ENCODE data around the gene DCAF11.

The DCAF11 gene

DNA sequence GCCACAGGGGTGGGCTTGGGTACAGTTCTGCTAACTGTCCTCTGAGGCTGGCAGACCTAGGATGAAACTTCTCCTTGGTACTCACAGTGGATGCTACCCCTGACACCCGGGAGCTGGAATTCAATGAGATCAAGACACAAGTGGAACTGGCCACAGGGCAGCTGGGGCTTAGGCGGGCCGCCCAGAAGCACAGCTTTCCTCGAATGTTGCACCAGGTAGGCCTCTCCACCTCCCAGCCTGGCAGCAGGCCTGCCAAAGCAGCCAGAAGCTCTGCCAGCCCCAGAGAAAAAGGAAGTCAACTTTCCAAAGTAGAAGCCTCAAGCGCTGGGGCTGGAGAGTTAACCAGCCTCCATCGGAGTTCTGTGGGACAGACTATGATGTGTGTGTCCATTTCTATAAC, 2.6 kb downstream of the DCAF11 start:
- FAIRE-seq (no peak), DNase-seq (ENCODE audit: low spot score) (no peak)

DNA sequence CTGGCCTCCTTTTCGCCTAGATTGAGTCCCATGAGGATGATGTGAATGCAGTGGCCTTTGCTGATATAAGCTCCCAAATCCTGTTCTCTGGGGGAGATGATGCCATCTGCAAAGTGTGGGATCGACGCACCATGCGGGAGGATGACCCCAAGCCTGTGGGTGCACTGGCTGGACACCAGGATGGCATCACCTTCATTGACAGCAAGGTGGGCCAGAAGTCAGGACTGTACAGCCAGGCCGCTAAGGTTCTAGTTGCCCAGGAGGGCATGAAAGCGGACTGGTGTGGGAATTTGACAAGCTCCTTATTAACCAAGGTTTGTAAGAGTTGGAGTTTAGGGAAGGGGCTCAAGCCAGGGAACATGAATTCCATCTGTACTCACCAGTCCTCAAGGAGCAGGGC, 5.1 kb downstream of the DCAF11 start:
- no peak for FAIRE-seq
- no peak for DNase-seq (ENCODE audit: low spot score)

DNA sequence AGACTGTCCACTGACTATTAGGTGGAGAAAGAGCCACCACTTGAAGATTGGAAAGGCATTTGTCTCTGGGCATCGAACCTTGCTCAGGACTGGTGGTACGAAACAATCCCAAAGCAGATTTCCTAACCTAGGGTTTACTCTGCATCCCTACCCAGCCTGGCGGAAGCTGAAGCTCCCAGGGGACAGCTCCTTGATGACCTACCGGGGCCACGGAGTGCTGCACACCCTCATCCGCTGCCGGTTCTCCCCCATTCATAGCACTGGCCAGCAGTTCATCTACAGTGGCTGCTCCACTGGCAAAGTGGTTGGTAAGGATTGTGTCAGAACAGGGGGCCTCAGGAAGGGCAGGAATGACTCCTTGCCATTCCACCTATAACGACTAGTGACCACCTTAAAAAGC, 6.6 kb downstream of the DCAF11 start:
- DNase-seq (ENCODE audit: low spot score) (no peak), FAIRE-seq (no peak)

DNA sequence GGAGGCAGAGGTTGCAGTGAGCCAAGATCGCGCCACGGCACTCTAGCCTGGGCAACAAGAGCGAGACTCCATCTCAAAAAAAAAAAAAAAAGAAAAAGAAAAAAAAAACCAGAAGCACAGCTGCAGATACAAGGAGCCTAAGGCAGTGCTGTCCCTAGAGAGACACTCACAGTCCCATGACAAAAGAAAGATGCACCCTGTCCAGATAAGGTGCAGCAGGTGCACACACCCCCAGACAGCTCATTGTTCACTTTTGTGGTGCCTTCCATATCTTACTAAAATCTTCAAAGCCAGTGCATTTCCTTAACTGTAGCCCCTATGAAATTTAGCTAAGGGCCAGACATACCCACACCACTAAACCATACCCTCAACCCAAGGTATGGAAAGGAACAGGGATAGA, 7.8 kb downstream of the DCAF11 start:
- DNase-seq (ENCODE audit: low spot score) = no peak
- FAIRE-seq = no peak

DNA sequence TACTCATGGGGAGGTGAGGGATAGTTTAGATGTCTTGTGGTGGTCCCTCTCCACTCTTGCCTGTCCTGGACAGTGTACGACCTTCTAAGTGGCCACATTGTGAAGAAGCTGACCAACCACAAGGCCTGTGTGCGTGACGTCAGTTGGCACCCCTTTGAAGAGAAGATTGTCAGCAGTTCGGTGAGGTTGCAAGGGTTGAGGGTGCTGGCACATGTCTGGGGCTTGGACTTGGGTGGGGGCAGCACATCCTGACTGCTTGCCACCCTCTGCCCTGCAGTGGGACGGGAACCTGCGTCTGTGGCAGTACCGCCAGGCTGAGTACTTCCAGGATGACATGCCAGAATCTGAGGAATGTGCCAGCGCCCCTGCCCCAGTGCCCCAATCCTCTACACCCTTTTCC, 8.3 kb downstream of the DCAF11 start:
- no peak for DNase-seq (ENCODE audit: low spot score)
- FAIRE-seq = no peak

DNA sequence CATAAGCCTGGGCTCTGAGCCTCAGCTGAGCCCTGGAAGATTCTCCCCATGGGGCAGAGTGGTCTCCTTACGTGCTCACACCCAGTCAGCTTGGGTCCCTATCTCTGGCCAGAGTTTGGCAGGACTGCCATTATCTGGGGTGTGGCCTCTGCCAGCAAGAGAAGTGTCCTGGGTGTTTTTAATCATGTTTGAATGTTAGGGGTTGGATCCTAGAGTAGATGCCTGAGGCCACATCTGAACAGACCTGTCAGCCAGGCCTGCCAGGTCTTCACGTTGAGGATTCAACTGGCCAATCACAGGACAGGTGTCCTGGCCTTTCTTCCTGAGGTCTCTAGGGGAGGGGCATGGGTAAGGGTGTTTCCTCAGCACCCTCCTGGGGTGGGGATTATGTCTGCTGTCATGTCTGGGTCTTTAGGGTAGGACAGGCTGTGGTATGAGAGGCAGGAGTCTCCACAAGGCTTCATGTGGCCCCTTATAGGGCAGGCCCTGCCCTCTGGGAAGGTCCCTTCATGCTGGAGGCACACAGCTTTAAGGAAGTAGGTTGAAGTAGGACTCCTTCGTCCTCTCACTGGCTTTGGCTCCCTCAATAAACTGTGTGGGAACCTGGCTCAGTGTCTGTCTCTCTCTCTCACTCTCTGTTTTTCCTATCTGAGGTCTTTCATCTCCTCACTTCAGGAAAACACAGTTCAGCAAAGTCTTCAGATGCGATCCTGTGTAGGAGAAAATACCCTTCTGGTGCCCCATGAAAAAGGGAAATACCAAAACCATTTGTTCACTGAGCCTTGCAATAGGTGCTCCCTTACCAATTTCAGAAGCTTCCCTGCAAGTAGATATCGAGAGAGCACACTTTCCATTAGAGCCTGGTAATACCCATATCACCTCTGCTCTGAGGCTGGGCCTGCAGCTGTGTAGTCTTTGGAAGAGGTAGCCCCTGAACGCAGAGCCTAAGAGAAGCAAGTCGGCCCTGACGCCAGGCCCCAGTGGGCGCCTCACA, 9.1 kb downstream of the DCAF11 start:
- no peak for DNase-seq (ENCODE audit: low spot score)
- no peak for FAIRE-seq

DNA sequence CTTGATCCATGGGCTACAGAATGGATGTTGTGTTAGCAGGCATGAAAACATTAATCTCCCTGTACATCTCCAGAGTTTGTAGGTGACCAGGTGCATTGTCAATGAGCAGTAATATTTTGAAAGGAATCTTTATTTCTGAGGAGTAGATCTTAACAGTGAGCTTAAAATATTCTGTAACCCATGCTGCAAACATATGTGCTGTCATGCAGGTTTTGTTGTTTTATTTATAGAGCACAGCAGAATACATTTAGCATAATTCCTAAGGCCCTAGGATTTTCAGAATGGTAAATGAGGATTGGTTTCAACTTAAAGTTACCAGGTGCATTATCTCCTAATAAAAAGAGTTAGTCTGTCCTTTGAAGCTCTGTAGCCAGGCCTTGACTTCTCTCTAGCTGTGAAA, 12.4 kb downstream of the DCAF11 start:
- DNase-seq (ENCODE audit: low spot score) = no peak
- no peak for FAIRE-seq

DNA sequence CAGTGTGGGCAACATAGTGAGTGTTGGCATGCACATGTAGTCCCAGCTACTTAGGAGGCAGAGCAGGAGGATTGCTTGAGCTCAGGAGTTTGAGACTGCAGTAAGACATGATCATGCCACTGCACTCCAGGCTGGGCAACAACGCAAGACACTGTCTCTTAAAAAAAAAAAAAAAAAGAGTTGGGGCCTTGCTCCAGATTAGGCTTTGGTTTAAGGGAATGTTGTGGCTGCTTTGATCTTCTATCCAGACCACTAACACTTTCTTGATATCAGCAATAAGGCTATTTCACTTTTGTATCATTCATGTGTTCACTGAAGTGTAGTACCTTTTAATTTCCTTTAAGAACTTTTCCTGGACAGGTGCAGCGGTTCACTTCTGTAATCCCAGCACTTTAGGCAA, 13.1 kb downstream of the DCAF11 start:
- no peak for DNase-seq (ENCODE audit: low spot score)
- FAIRE-seq = no peak

DNA sequence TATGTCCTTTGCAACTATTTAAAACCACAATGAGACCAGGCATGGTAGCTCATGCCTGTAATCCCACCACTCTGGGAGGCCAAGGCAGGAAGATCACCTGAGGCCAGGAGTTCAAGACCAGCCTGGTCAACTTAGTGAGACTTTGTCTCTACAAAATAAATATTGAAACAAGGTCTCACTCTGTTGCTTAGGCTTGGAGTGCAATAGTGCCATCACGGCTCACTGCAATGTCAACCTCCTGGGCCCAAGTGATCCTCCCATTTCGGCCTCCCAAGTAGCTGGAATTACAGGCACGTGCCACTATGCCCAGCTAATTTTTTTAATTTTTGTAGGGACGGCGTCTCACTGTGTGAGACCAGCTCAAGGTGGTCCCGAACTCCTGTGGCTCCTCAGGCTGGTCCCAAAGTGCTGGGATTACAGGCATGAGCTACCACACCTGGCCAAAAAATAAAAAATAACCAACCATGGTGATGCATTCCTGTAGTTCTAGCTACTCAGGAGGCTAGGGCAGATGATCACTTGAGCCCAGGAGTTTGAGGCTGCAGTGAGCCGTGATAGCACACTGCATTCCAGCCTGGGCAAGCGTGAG, 14.9 kb downstream of the DCAF11 start:
- no peak for FAIRE-seq
- no peak for DNase-seq (ENCODE audit: low spot score)

DNA sequence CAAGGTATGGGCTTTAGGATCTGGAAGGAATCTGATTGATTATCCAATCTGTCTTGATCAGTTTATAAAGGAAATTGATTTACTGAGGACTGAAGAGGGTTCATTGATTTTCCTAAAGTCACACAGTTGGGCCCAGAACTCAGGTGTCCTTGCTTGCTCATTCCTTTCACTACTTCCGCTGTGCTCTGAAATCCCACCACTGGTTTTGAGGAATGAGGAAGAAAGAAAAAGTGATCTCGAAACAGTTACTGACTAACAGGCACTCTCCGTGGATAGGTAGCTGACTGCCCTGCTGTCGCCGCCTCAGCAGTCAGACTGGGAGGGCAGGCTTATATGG, 15.8 kb downstream of the DCAF11 start, which contains the start of gene FITM1:
Gene FITM1, plus strand, starts transcription at position 280 of the 337 bp plus-strand sequence. CDS start 905 bp downstream, outside the sequence.
- DNase-seq (ENCODE audit: low spot score) = no peak
- no peak for FAIRE-seq

DNA sequence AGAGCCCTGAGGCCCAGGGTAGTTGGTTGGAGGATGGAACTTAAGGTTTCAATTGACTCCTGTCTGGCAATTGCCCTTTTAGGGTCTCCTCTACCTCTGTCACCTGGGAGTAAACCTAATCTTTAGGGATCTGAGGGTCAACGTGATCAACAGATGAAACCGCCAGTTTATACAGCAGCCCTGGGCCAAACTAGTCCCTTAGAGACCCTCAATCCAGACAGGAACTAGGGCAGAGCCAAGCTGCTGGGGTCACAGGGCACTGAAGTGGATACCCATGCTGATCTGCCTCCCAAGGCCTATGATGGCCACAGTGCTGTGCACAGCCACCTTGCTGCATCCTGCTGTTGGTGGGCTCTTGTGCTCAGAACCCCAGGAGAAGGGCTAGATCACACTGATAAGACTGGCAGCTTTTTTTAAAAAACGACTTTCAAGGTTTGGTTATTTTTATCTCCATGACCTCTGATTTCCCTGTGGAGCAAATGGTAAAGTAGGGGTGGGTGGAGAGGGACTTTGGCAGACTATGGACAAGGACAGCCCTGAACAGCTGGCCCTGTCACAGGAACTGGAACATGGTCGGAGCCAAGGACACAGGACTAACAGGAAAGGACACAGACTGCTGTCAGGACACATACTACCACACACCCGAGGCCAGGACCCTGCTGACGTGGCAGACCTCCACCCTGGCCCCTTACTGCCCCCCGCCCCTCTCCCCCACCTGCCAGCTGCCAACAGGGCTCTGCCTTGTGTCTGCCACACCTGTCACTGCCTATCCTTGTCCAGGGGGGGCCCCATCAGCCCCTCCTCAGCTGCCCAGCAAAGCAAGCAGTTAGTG, 16.4 kb downstream of the DCAF11 start:
- DNase-seq (ENCODE audit: low spot score) (no peak), FAIRE-seq (no peak)

DNA sequence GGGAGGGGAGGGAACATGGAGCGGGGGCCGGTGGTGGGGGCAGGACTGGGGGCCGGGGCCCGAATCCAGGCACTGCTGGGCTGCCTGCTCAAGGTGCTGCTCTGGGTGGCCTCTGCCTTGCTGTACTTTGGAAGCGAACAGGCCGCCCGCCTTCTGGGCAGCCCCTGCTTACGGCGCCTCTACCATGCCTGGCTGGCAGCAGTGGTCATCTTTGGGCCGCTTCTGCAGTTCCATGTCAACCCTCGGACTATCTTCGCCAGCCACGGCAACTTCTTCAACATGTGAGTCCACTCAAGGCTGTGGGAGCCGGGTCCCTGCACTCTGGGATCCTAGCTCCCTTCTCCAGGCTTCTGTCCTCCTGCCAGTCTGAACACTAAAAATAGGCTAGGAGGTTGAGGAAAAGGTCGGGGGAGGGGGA, 17.0 kb downstream of the DCAF11 start:
- no peak for DNase-seq (ENCODE audit: low spot score)
- FAIRE-seq = no peak

DNA sequence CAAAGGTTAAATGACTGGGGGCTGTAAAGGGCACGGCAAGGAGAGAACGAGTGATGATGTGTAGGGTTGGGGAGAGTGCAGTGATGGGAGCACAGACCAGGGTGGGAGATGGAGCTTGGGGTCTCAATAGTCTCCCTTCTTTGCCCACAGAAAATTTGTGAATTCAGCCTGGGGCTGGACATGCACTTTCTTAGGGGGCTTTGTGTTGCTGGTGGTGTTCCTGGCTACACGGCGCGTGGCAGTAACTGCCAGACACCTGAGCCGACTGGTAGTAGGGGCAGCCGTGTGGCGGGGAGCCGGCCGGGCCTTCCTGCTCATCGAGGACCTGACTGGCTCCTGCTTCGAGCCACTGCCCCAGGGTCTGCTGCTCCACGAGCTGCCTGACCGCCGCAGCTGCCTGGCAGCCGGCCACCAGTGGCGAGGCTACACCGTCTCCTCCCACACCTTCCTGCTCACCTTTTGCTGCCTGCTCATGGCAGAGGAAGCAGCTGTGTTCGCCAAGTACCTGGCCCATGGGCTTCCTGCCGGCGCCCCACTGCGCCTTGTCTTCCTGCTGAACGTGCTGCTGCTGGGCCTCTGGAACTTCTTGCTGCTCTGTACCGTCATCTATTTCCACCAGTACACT, 17.6 kb downstream of the DCAF11 start:
- DNase-seq (ENCODE audit: low spot score) (no peak), FAIRE-seq (no peak)

DNA sequence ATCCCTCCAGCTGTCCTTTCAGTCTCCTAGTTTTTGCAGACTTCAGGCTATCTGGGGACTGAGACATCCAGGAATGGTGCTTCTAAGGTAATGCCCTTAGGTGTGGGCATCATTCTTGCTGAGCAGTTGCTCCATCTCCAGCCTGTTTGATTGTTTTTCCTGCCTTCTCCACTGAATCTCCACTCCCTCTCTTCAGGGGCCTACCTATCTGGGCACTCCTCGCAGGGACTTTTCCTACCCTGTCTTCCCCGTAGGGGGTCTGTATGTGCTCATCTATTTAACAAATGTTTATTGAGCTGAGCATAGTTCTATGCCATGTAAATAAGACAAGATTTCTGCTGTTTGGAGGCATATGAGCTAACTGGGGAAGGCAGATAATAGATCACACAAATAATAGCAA, 18.4 kb downstream of the DCAF11 start:
- FAIRE-seq (no peak), DNase-seq (ENCODE audit: low spot score) (no peak)

DNA sequence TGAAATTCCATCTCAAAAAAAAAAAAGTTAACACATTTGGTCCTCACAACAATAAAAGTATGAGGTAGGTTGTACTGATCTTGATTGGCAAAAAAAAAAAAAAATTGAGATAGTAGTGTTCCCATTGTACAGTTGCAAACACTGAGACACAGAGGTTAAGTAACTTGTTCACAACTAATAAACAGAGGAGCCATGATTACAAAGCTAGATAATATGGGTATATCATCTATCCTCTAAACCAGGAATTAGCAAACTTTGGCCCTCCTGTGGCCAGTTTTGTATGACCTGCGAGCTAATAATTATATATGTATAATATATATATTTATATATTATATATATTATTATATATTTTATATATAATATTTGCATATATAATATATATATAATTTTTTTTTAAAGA, 19.2 kb downstream of the DCAF11 start:
- no peak for DNase-seq (ENCODE audit: low spot score)
- FAIRE-seq = no peak

DNA sequence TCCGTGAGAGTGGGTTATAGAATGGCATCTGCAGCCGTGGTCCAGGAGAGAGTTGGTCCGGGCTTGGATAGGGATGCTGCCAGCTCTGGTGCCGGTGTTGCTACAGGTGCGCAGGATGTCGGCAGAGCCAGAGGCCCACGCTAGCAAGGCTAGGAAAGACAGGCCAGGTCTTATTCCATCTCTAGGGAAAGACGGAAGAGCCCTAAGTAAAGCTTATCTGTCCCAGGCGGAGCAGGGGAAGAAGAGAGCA, 20.9 kb downstream of the DCAF11 start:
- DNase-seq (ENCODE audit: low spot score) (no peak), FAIRE-seq (no peak)

DNA sequence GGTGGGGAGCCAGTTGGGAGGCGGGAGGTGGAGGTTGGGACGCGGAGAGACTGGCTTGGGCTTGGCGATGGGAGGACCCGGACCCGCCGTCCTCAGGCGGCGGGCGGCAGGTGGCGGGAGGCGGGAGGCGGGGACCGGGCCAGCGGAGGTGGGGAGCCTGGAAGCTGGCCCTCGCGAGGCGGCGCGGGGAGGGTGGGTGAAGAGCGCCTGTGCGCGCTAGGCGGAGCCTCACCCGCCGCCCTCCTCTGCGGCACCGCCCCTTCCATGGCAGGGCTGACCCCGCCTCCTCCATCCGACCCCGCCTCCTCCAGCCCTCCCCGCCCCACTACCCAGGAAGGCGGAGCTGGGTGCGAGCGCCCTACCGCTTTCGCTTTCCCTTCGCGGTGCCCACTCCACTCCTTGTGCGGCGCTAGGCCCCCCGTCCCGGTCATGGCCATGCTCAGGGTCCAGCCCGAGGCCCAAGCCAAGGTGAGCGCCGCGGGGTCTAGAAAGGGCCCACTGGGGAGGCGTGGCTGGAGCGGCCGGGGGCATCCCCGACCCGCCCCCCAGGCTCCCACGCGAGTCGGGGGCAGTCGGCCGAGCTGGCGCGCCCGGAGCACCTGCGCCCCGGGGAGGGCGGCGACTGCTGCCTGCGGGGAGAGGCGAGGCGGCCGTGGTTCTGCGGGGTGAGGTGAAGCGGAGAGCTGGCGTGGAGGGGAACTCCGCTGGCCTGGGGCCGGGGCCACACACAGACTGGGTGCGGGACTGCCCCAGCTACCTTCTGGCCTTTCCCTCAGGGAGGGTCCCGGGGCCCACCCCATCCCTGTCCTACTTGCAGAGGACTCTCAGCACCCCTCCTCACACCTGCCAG, 21.5 kb downstream of the DCAF11 start, which contains the start of gene PSME1:
Gene PSME1, plus strand, starts transcription at position 361 of the 850 bp plus-strand sequence. Its CDS starts 69 bp downstream, at position 430.
- FAIRE-seq = no peak
- peak; percentile 44 for DNase-seq (ENCODE audit: low spot score)

DNA sequence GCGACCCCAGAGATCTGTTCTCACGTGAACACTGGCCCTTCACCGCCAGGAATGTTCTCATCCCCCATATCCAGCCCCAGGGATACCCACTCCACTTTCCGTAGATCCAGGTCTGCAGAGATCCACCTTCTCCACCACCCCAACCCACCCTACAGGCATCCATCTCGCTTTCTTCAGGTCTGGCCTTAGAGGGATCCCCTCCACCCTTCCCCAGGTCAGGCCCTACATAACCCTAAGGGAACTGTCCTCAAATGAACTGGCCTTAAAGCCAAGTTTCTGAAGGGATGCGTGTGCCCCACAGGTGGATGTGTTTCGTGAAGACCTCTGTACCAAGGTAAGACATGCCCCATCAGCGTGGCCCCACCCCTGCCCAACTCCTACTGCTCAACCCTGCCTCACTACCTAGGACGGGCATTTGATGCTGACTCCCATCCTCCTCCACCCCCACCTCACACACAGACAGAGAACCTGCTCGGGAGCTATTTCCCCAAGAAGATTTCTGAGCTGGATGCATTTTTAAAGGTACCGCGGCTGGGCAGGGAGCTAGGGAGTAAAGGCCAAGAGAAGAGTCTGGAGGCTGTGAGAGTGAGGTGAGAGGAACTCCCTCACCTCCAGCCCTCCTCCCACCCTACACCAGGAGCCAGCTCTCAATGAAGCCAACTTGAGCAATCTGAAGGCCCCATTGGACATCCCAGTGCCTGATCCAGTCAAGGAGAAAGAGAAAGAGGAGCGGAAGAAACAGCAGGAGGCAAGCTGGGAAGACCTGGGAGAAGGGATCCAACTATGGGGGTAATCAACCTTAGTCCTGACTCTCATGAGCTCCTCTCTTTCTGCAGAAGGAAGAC, 22.3 kb downstream of the DCAF11 start:
- FAIRE-seq = no peak

DNA sequence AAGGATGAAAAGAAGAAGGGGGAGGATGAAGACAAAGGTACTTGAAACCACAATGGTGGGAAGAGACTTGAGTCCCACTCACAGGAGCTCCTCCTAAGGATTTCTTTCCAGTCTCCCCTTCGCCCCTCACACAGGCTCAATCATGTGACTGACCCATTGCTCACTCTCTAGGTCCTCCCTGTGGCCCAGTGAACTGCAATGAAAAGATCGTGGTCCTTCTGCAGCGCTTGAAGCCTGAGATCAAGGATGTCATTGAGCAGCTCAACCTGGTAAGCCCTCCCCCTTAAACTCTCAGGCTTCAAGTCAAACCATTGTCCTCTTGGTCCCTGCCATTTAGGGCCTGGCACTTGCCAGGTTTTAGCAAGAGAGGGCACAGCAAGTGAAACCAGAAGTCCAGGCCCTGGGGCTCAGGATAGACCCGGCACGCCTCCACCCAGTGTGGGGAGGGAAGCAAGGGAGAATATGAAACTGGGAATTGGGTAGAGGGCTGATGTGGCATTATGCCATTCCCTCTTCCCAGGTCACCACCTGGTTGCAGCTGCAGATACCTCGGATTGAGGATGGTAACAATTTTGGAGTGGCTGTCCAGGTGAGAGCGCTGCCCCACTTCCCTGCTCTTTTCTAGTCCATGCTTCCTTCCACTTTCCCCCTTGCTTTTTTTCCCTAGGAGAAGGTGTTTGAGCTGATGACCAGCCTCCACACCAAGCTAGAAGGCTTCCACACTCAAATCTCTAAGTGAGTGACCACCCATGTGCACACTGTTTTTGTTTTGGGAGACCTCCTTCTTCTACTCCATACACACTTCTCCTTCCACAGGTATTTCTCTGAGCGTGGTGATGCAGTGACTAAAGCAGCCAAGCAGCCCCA, 23.2 kb downstream of the DCAF11 start:
- DNase-seq (ENCODE audit: low spot score) (no peak), FAIRE-seq (no peak)

More for the DNA sequence above, 22.3 kb downstream of the DCAF11 start:
- DNase-seq (ENCODE audit: low spot score) = no peak
